ENCODE results near the gene POP5.

DNA sequence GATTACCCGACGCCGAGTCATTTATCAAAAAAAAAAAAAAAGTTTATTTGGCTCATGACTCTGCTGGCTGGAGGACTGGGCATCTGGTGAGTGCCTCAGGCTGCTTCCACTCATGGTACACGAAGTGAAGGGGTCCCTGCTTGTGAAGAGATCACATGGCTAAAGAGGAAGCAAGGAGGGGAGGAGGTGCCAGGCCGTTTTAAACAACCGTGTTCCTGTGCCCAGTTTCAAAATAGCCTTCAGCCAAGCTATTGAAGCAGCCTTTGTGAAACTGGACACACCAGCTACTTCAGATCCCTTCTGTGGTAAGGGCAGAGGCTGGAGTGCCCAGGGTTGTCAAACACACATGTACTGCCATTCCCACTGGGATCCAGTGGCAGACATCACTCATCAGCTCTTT is 7.6 kb downstream of the POP5 start:
- no peak for TF ChIP-seq GATA2 (IDR thresholded peaks at IDR 0.05; ENCODE audit: low read depth, low read length)
- no peak for TF ChIP-seq GATA3 (IDR thresholded peaks at IDR 0.05; ENCODE audit: low read depth, low read length)
